Measurements from ENCODE around the gene FAN1.

DNA sequence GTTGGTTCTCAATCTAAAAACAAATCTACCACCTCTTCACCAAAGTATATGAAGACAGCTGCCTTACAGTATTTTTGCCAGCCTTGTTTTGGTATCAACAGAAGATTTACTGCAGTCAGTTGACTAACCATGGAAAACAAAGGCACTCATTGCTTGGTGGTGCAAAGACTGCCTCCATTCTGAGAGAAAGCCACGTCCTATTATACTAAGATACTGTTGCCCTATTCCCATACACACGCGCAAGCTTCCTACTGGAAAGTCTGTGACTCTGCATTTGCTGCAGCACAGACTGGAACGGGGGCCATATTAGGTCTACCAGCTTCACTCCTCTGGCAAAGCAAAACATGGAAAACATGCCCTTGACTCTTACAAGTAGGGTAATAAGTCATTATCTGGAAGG is 69.7 kb downstream of the FAN1 start:
- TF ChIP-seq KLF9 (CRISPR knock-in tag; IDR thresholded peaks at IDR 0.05; ENCODE audit: low read depth) (no peak), ZBTB42 (CRISPR knock-in tag; IDR thresholded peaks at IDR 0.05) (no peak), EP300 (IDR thresholded peaks at IDR 0.05; ENCODE audit: low read depth in 2 of 2, low read length in 2 of 2) (no peak), EP300 (CRISPR knock-in tag; IDR thresholded peaks at IDR 0.05; ENCODE audit: borderline replicate concordance) (no peak), TARDBP (CRISPR knock-in tag; IDR thresholded peaks at IDR 0.05) (no peak), ZBTB3 (CRISPR knock-in tag; IDR thresholded peaks at IDR 0.05; ENCODE audit: borderline replicate concordance, low read depth) (no peak), RFX5 (IDR thresholded peaks at IDR 0.05; ENCODE audit: low read depth, low read length) (no peak), TBP (CRISPR knock-in tag; IDR thresholded peaks at IDR 0.05) (no peak), EZH2 (conservative IDR thresholded peaks at IDR 0.05; ENCODE audit: low read depth, low read length) (no peak), ZNF253 (CRISPR knock-in tag; IDR thresholded peaks at IDR 0.05; ENCODE audit: borderline replicate concordance) (no peak)
- TF ChIP-seq, protein P1, sequence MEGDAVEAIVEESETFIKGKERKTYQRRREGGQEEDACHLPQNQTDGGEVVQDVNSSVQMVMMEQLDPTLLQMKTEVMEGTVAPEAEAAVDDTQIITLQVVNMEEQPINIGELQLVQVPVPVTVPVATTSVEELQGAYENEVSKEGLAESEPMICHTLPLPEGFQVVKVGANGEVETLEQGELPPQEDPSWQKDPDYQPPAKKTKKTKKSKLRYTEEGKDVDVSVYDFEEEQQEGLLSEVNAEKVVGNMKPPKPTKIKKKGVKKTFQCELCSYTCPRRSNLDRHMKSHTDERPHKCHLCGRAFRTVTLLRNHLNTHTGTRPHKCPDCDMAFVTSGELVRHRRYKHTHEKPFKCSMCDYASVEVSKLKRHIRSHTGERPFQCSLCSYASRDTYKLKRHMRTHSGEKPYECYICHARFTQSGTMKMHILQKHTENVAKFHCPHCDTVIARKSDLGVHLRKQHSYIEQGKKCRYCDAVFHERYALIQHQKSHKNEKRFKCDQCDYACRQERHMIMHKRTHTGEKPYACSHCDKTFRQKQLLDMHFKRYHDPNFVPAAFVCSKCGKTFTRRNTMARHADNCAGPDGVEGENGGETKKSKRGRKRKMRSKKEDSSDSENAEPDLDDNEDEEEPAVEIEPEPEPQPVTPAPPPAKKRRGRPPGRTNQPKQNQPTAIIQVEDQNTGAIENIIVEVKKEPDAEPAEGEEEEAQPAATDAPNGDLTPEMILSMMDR (CRISPR knock-in tag; IDR thresholded peaks at IDR 0.05) = no peak
- TF ChIP-seq, protein P2, sequence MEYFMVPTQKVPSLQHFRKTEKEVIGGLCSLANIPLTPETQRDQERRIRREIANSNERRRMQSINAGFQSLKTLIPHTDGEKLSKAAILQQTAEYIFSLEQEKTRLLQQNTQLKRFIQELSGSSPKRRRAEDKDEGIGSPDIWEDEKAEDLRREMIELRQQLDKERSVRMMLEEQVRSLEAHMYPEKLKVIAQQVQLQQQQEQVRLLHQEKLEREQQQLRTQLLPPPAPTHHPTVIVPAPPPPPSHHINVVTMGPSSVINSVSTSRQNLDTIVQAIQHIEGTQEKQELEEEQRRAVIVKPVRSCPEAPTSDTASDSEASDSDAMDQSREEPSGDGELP (IDR thresholded peaks at IDR 0.05; ENCODE audit: borderline replicate concordance, low read depth) = no peak
- TF ChIP-seq, protein P3, sequence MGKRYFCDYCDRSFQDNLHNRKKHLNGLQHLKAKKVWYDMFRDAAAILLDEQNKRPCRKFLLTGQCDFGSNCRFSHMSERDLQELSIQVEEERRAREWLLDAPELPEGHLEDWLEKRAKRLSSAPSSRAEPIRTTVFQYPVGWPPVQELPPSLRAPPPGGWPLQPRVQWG (CRISPR knock-in tag; IDR thresholded peaks at IDR 0.05; ENCODE audit: borderline replicate concordance, low read depth) = no peak
- TF ChIP-seq, protein P4, sequence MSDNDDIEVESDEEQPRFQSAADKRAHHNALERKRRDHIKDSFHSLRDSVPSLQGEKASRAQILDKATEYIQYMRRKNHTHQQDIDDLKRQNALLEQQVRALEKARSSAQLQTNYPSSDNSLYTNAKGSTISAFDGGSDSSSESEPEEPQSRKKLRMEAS (IDR thresholded peaks at IDR 0.05) = no peak
